Body of pancreas (tissue), 4 donors: ENCODE results near the gene RSPH10B2.
"Not testable (repeated sequence)": the region's sequence is repeated elsewhere in the genome, so short reads cannot be mapped to it uniquely, and the experiment has no call there.

Experiments used
- POLR2A ChIP-seq, 3 donors: fragments of 450-650 bp; IDR thresholded peaks; one replicate each; pipeline ENCODE4 v1.6.1; 2016; ENCODE audit warnings: antibody characterized with exemption in 3 of 3, mild to moderate bottlenecking in 2 of 3
- TF ChIP-seq, protein P1 (sequence below), 7 experiments: fragments of 450-650 bp in 4 of 7; fragments of 200-600 bp in 3 of 7; sonication (generic) in 3 of 7; IDR thresholded peaks; one replicate each; pipeline ENCODE4 v1.5.1; 2016 to 2019; ENCODE audit warnings: antibody characterized with exemption in 7 of 7

GRCh38 chr7:6792113-6792872, 38.4 kb downstream of the RSPH10B2 start:
- TF ChIP-seq, protein P1, sequence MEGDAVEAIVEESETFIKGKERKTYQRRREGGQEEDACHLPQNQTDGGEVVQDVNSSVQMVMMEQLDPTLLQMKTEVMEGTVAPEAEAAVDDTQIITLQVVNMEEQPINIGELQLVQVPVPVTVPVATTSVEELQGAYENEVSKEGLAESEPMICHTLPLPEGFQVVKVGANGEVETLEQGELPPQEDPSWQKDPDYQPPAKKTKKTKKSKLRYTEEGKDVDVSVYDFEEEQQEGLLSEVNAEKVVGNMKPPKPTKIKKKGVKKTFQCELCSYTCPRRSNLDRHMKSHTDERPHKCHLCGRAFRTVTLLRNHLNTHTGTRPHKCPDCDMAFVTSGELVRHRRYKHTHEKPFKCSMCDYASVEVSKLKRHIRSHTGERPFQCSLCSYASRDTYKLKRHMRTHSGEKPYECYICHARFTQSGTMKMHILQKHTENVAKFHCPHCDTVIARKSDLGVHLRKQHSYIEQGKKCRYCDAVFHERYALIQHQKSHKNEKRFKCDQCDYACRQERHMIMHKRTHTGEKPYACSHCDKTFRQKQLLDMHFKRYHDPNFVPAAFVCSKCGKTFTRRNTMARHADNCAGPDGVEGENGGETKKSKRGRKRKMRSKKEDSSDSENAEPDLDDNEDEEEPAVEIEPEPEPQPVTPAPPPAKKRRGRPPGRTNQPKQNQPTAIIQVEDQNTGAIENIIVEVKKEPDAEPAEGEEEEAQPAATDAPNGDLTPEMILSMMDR (IDR thresholded peaks at IDR 0.05) = not testable (repeated sequence)
- not testable (repeated sequence) for TF ChIP-seq POLR2A (IDR thresholded peaks at IDR 0.05)
